Measurements from ENCODE around the gene IRF2BP1.
A peak's percentile ranks its signal among the peaks of the same experiment; 100 is the strongest.
"Not testable (repeated sequence)": the region's sequence is repeated elsewhere in the genome, so short reads cannot be mapped to it uniquely, and the experiment has no call there.

IRF2BP1 gene

DNA sequence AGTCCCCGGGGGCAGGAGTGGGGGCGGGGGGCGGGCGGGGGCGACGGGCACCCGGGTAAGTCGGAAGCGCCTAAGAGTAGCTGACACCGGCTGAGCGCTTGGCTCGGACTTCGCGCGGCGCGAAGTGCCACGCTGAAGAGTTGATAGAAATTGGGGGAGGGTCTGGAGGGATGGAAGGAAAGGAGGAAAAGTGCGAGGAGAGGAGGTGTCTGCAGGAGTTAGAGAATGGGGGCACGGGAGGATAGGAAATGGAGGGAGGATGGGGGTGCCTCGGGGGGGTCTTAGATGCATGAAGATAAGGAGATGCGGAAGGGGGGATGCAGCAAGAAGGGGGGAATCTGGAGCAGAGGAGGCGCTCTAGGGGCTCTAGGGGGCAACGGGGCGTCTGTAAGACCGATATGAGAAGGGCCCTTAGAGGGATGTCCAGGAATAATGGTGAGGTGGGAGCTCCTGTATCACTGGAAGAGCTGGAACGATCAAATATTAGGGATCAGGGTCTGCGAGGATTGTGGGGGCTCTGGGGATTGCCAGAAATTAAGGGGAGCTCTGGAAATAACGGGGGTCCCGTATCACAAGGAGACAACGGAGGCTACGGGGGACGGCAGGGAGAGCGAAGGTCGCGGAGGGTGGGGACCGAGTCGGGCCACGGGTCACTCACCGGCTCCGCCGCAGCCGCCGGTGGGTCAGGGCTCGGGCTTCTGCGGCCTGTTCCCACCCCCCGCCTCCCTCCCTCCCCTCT is 16.1 kb upstream of the IRF2BP1 start, which contains the start of gene MYPOP:
MYPOP (minus strand) TSS at position 702 of the 739 bp plus-strand sequence. CDS start 840 bp downstream, outside the sequence.
- DNase-seq: no peak

- DNase-seq: no peak
Observed at GRCh38 chr19:45901432-45901911, 15.5 kb upstream of the IRF2BP1 start.

- DNase-seq: no peak
Observed at GRCh38 chr19:45900738-45901431, 14.9 kb upstream of the IRF2BP1 start.

DNA sequence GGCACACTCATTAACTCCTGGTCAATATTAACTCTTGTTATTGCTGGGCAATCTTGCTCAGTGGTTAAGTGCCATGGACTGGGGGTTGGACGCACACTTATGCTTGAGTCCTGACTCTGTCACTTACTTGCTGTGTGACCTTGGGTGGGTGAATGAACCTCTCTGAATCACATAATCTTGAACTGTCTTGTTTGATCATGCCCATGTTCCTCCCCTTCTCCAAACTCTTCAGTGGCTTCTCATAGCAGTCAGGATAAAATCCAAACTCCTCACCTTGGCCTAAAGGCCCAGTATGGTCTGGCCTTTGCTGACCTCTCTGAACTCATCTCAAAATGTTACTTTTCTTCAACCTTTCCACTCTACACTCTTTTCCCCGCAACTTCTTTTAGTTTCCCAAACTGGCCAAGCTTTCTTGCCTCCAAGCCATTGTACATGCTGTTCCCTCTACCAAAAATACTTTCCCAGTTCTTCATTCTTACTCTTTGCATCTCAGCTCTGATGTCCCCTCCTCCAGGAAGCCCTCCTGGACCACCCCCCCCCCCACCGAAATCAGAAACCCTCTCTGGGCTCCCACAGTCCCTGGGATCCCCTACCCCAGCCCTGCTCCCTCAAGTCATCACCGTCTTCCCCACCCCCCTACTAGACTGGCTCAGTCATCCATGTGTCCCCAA is 14.1 kb upstream of the IRF2BP1 start:
- no peak for DNase-seq

DNA sequence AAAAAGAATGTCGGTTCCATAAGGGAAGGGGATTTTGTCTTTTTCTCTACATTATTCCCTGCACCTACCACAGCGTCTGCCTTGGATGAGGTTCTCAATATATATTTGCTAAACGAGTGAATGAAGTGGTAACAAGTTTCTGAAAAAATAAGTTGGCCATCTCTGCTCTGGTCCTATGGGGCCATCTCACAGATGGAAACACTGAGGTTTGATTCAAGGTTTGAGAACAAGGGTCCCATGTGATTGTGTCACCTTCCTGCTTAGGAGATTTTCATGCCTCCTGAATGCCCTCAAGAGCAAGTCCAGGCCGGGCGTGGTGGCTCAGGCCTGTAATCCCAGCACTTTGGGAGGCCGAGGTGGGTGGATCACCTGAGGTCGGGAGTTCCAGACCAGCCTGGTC is 13.3 kb upstream of the IRF2BP1 start:
- no peak for DNase-seq

DNA sequence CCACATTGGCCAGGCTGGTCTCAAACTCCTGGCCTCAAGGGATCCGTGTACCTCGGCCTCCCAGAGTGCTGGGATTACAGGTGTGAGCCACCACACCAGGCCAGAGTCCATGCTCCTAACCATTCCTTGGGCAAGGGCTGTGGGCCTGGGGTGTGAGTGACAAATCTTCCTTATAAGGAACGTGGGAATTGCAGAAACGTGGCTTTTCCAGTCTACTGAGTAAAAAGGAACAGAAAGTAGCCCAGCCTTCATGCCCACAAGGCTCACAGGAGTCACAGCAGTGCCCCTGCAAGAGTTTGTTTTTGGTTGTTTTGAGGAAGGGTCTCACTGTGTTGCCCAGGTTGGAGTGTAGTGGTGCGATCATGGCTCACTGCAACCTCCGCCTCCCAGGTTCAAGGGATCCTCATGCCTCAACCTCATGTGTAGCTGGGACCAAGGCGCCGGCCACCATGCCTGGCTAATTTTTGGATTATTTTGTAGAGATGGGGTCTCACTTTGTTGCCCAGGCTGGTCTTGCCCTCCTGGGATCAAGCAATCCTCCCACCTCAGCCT is 11.4 kb upstream of the IRF2BP1 start:
- no peak for DNase-seq

- not testable (repeated sequence) for DNase-seq
Observed at GRCh38 chr19:45895983-45896599, 10.2 kb upstream of the IRF2BP1 start.

DNA sequence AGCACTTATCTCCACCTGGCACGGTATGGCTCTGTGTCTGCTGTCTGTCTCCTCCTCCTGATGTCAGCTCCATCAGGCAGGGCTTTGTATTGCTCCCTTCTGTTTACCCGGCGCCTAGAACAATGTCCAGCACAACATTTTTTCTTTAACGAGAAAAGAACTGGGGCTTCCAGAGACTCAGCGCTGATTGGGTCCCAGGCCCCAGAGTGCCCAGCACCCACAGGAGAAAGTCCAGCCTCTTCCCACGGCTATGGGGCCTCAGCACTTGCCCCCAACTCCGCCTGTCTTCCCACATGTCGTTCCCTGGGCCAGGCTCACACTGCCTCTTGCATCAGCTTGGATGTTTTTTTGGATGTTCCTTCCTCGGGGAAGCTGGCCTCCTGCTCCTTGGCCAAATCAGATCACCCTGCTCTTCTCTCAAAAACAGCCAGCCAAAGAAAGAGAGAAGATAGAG is 9.6 kb upstream of the IRF2BP1 start:
- DNase-seq: no peak

- no peak for DNase-seq
Observed at GRCh38 chr19:45890877-45891276, 4.9 kb upstream of the IRF2BP1 start.

GRCh38 chr19:45889210-45889885 is 3.4 kb upstream of the IRF2BP1 start:
- DNase-seq: no peak

DNA sequence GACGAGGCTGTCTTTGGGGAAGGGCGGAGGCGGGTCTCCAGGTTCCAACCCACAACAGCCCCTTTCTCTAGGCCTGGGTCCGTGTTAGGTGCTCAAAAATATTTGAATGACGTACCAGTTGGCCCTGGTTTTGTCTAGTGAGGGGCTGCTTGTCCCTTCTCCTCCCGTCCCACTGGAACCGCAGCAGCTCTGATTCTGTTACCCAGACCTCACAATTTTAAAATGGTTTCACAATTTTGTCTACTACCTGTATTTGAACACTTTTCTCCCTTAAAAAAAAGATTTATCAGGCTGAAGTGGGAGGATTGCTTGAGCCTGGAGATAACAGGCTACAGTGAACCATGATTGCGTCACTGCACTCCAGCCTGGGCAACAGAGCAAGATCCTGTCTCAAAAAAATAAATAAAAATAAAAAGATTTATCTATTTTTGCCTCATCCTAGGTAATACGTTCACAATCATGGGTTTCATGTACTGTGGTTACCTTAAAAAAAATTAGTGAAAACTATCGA is 1.3 kb upstream of the IRF2BP1 start:
- DNase-seq: no peak

- DNase-seq: peak; percentile 64
Observed at GRCh38 chr19:45886427-45887199, 672 bp upstream of the IRF2BP1 start.

DNA sequence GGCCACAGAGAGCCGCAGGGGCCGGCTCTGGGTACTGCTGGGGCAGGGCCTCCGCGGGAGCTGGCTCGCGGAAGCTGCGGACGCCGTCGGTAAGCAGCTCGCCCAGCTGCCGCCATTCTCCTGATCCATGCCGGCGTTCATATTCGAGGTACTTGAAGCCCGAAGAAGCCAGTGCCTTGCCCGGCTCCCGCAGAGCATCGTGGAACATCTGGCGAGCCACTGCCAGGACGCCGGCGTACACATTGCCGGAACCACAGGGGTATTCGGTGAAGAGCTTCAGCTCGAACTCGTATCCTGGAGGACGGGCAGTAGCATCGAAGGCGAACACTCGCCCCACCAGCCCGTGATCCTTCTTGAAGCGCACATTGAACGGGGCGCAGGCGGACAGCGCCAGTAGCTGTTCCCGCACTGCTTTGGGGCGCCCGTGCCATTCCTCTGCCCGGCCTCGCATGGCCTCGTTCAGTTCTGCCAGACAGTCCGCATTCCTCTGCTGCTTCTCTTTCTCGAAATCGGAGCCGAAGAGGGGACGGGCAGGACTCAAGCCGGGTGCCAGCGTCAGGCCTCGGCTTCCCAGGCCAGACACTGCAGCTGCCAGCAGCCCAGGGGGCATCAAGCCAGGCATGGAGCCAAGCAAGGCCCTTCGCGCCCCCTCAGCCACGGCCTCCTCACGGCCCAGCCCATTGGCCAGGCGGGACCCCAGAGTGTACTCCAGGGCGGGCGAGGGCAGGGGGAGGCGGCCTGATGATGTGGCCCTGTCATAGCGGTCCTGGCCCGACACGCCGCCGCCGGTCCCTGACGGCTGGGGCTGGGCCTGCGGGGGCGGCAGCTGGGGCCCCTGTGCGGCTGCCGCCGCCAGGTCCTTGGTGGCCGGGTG is 1.0 kb downstream of the IRF2BP1 start:
- no peak for DNase-seq

DNA sequence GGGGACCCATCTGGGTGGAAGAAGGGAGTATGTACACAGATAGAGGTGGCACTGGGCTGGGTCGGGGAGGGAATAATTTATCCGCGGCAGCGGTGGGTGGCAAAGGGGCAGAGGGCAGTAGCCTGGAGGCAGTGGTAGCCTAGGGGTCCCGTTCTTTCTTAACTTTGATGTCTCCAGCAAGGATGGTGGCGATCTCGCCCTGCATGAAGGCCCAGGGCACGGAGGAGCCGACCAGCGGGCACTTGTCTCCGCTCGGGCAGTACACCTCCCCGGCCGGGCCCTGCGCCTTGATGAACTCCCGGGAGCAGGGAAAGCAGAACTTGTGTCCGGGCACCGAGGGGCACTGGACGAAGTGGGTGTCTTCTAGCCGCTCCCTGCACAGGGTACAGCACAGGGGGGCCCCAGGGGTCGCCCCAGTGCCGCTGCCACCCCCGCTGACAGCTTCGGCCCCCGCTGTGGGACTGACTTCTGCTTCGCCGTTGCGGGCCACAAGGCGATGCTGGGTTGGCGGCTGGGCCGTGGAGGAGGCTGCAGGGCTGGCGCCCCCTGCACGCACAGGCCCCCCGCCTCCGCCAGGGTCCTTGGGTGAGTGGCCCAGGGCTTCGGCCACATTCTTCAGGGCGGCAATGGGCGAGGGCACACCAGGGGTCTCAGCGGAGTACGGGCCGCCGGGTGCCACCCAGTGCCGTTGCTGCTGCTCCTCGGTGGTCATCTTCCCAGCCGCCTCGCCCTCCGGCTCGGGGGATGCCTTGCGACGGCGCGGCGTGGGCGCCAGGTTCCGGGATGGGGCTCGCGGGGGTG is 1.9 kb downstream of the IRF2BP1 start:
- DNase-seq: no peak

GRCh38 chr19:45883586-45883880 is 2.4 kb downstream of the IRF2BP1 start:
- no peak for DNase-seq

- no peak for DNase-seq
Observed at GRCh38 chr19:45882652-45883585, 3.0 kb downstream of the IRF2BP1 start.

DNA sequence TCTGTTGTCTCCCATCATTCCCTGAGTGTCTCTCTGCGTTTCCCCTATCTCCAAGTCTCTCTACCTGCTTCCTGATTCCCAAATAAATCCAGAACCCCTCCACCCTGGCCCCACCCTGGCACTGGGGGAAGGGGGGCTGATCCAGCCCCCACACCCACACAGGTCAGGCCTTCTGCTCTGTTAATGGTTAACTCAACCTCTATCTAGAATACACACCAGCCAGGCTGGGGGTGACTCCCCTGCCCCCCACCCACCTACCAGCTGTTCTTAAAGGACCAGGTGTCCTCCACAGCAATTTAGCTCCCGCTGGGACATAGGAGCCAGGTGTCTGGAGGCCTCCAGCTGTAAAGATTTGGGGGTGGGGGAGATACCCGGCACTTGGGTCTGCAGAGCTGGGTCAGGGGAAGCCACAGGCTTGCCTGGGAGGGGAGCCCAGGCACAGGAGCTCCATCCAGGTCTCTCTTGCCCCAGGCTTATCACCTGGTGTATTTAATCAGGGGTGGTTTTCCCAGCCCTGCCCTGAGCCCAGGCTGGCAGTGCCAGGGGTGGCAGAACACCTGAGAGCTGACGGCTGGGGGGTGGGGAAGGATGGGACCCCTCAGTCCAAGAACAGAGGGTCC is 3.9 kb downstream of the IRF2BP1 start:
- no peak for DNase-seq
